HG03354 (cell line): ENCODE data around the gene SLC31A1.

Experiments used
- ATAC-seq: cut with Tn5 transposase; IDR thresholded peaks from one replicate; pipeline ENCODE4 v1.9.1; 2021; ENCODE audit warnings: mild to moderate bottlenecking; ENCODE audit not compliant: unreplicated experiment, poor library complexity, severe bottlenecking

Gene SLC31A1

DNA sequence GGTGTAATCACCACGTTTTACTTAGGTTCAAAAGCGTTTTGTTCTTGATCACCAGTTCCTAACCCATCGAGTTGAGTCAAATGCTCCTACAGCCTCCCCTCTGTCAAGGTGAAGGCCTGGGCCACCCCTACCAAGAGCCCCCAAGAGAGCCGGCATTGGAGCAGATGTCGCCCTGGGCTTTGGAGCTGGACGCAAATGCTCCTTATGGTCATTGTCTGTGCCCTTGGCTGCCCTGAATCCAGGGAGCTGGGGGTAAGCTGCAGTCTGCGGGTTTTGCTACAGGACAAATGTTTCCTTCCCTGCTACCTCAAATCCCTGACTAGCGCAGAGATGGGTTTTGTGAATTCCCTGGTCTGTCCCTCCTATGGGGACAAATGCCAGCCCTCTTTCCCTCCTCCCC, 77.0 kb downstream of the SLC31A1 start:
- ATAC-seq: no peak

DNA sequence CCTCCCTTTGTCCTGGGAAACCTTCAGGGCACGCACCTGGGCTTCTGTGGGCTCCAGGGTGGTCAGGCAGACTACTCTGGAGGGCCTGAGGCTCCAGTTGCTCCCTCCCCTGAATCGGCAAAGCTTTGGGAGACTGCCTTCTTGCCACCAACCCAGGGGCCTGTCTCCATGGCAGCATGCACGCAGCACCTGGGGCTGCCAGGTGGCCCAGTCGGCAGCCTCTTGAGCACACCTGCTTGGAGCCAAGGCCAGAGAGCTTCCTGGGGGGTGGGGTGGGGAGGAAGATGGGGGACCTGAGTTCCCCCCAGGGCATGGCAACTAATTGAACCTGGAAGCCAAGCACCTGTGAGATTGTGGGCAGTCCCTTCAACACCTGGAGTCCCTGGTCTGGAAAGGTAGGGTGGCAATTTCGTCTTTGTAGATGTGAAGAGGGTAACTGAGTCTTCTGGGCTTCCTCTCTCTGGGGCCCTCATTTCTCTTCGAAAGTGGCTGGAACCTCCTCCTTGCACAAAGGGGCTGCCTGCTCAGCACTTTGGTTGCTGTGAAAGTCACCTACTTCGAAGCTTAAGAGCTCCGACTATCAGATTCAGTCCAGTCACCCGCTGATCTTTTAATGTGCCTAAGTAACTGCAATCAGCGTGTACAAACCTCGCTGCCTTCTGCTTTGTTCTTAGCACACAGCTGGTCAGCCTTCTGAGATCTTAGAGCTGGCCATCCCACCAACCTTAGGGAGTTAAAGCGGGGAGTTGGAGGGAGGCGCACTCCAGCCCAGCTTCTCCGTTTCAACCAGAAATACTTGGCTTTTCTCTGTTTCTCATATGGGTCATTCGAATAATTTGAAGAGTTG, 77.8 kb downstream of the SLC31A1 start:
- ATAC-seq: no peak

DNA sequence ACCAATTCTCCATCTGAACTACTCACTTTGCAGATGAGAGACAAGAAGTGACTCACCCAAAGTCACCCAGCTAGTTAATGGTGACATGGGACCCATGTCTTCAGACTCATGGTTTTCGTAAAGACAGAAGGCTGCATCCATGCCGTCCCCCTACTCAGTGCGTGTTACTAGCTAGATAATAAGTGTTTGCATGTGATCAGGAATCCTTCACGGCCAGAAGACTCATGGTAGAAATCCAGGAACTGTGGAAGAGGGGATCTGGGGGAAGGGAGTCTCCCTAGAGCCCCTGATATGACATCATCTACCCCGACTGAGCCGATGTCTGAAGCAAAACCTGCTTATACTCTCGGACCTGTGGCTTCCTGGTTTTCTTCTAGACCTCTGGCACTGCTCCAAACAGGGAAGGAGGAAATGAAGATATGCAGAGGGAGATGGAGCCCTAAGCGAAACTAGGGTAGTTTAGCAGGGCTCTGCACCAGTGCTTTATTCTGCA, 78.5 kb downstream of the SLC31A1 start:
- no peak for ATAC-seq

DNA sequence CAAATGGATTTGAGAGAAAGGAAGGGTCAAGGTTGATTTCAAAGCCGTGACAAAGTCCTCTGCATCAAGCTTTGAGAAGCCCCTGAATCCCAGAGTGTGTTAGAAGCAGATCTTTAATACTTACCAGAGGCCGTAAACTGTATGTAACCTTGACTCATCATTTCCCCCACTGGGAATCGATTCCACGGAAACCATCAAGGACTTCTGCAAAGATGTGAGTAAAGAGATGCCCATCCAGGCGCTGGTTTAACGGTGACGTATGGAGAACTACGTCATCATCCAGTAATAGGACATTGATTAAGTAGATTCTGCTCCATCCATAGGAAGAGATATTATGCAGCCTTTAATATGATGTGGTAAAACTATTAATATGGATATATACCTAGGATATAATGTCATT, 80.2 kb downstream of the SLC31A1 start:
- no peak for ATAC-seq

DNA sequence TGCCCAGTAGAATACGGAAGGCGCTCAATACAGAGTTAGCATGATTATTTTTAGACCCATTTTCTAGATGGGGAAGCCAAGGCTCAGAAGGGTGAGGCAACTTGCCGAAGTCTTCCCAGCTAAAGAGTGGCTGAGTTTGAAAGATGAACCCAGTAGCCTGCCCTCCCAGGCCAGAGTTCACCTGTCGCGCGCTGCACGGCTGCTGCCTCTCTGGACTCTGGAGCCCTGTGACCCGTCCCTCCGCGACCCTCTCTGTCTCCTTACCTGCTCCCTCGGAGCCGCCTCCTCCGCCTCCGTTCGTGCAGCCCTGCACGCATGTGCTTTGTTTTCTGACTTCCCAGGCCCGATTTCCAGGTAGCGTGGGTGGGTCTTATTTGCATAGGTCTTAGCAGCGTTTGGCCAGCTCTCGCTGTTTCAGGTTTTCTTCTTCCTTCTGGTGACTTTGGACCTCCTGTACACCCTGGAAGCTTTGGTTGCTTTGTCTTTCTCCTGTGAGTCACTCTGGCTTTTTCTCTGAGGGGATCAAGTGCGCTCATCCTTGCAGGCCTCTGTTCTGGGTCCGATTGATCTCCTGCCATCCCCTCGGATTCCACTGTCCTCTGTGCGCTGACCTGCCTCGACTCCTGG, 81.6 kb downstream of the SLC31A1 start, which contains the start of gene RNF183:
Gene RNF183, minus strand, starts transcription at position 585 of the 627 bp plus-strand sequence. CDS start 5,192 bp downstream, outside the sequence.
- no peak for ATAC-seq

- no peak for ATAC-seq
Observed at GRCh38 chr9:113306566-113306965, 85.2 kb downstream of the SLC31A1 start.

GRCh38 chr9:113307396-113307975, 86.1 kb downstream of the SLC31A1 start:
- no peak for ATAC-seq

DNA sequence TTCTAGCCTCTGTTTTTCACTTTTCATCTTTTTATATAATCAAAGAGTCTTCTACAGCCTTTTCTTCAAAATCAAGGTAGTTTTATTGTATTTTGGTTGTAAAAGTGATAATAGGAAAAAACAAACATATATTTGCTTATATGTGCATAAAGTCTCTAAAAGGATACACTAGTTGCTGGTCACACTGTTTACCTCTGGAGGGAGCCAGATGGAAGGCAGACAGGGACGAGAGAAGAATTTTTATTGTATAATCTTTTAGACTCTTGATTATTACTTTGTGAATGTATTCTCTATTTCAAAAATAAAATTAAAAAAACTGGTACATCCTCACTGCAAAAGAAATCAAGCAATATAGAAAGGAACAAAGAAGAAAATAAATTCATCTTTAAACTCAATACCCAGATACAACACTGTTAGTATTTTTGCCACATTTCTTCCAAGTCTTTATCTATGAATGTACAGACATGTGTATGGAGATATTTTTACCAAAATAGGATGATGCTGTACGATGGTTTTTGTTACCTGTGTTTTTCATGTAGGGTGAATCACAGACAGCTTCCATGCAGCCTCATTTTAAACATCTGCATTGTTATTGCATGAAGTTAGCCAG, 88.0 kb downstream of the SLC31A1 start:
- no peak for ATAC-seq

DNA sequence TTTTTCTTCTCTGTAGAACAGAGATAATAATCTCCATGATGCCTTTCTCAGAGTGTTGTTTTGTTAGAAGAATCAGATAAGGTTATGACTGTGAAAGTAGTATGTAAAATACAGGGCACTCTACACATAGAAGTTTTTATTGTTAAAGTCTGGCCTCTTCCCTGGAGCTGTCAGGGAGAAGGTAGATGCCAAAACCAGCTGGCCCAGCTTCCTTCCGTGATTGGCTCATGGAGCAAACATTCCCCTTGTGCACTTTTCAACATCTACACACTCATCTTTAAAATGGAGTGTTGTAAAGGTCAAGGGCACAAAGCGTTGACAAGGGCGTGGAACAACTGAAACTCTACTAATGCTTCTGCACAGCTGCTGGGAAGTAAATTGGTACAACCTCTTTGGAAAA, 89.2 kb downstream of the SLC31A1 start:
- no peak for ATAC-seq

- ATAC-seq: no peak
Observed at GRCh38 chr9:113311961-113312360, 90.6 kb downstream of the SLC31A1 start.

GRCh38 chr9:113313261-113313660, 91.9 kb downstream of the SLC31A1 start:
- no peak for ATAC-seq
